Sigmoid colon (tissue), 7 donors: ENCODE data around the gene EEF1A2. TPM values are rescaled to one million over a fixed set of nuclear protein-coding genes. Genes with fewer than 3 reads are reported as not detected.
A peak's percentile ranks its signal among the peaks of the same experiment; 100 is the strongest.

ENCODE experiments used
- DNase-seq: peaks from one replicate; pipeline ENCODE4 v3.0.0-alpha.2; 2019
- H3K27ac ChIP-seq, 4 donors: fragments of 200-600 bp; sonication (generic); one replicate each; pipeline ENCODE4 v1.5.1; 2016 to 2019; ENCODE audit warnings: mild to moderate bottlenecking in 1 of 4
- H3K27me3 ChIP-seq, 3 donors: fragments of 200-600 bp; sonication (generic); one replicate each; pipeline ENCODE4 v1.5.1; 2019; ENCODE audit warnings: mild to moderate bottlenecking in 1 of 3
- H3K36me3 ChIP-seq, 4 donors: fragments of 200-600 bp; sonication (generic); one replicate each; pipeline ENCODE4 v1.5.1; 2016 to 2019
- H3K4me1 ChIP-seq, 4 donors: fragments of 200-600 bp; sonication (generic); one replicate each; pipeline ENCODE4 v1.5.1; 2017 to 2019
- H3K4me3 ChIP-seq, 4 donors: fragments of 200-600 bp; sonication (generic); one replicate each; pipeline ENCODE4 v1.5.1; 2017 to 2019; ENCODE audit warnings: mild to moderate bottlenecking in 2 of 4, moderate library complexity in 1 of 4
- H3K9me3 ChIP-seq, 4 donors: fragments of 200-600 bp in 3 of 4; sonication (generic) in 3 of 4; one replicate each; pipeline versions ENCODE4 v1.5.1 to v1.6.1; 2013 to 2019
- CTCF ChIP-seq, 4 experiments: fragments of 450-650 bp in 3 of 4; fragments of 200-600 bp in 1 of 4; IDR thresholded peaks; one replicate each; pipeline ENCODE4 v1.5.1; 2016 to 2019; ENCODE audit warnings: antibody characterized with exemption in 4 of 4, mild to moderate bottlenecking in 3 of 4, moderate library complexity in 2 of 4
- EP300 ChIP-seq, 4 donors: sonication (generic); formaldehyde crosslinking; IDR thresholded peaks; one replicate each; pipeline ENCODE4 v1.6.1; 2017; ENCODE audit warnings: antibody characterized with exemption in 4 of 4
- POLR2A ChIP-seq, 2 donors: fragments of 450-650 bp; IDR thresholded peaks; one replicate each; pipeline ENCODE4 v1.6.1; 2016; ENCODE audit warnings: antibody characterized with exemption in 2 of 2, mild to moderate bottlenecking in 2 of 2, moderate library complexity in 2 of 2
- POLR2AphosphoS5 ChIP-seq, 4 donors: sonication (generic); formaldehyde crosslinking; IDR thresholded peaks; one replicate each; pipeline ENCODE4 v1.6.1; 2017; ENCODE audit warnings: antibody characterized with exemption in 4 of 4
- WGBS, 2 donors: extraction: QIAGEN DNeasy Blood & Tissue Kit; methylation state at CpG; one replicate each; pipeline ENCODE4 v1.1.7; 2013; 5-methylcytosine and 5-hydroxymethylcytosine counted together
- intact Hi-C: fragments of 100-400 bp; cut with DNase I; formaldehyde crosslinking; loops from one replicate; pipeline ENCODE4 v1.15.1; 2023
- polyA plus RNA-seq, 3 donors: library from polyadenylated mRNA; stranded (reverse); fragments of 200-250 nt; gene quantifications; one replicate each; pipeline ENCODE4 v1.2.3, GENCODE V29; 2013
- total RNA-seq, 4 donors: library from RNA; depleted of rRNA; stranded (reverse); fragments of >200 nt; gene quantifications; one replicate each; pipeline ENCODE4 v1.1.0, GENCODE V29; 2016
- donor health status: healthy with polysubstance abuse.
- donor health status: Bipolar disorder and iron deficiency.
- donor health status: healthy.

The EEF1A2 gene
- total and polyA plus RNA-seq, 7 donors: 2.8 to 14.3 (median 7.8) TPM

DNA sequence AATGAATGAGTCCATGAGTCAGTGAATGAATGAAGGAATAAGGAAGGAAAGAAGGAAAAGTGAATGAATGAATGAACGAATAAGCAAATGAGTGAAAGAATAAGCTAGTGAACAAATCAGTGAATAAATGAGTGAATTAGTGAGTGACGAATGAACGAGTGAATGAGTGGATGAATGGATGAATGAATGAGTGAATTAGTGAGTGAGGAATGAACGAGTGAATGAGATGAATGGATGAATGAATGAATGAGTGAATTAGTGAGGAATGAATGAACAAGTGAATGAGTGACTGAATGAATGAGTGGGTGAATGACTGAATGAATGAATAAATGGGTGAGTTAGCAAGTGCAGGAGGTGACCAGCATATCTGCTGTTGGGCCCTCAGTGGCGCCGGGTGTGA lies 44.9 kb upstream of the EEF1A2 start:
- intact Hi-C loops: no loop called here
- H3K4me1 ChIP-seq: no peaks in the 10 kb centered on the region

GRCh38 chr20:63543131-63543530 lies 44.2 kb upstream of the EEF1A2 start:
- 83 to 90% methylated on average over 10 of the region's 10 CpGs for WGBS, 2 donors

More for the DNA sequence above, 44.9 kb upstream of the EEF1A2 start:
- H3K36me3 ChIP-seq: no peaks in the 10 kb centered on the region
- peaks cover 0 to 42% (median 30%) of the 10 kb centered on the region in 3 donors for H3K27me3 ChIP-seq
- no peak for DNase-seq
- H3K9me3 ChIP-seq: no peaks in the 10 kb centered on the region
- TF ChIP-seq POLR2AphosphoS5 (IDR thresholded peaks at IDR 0.05) (no peak), EP300 (IDR thresholded peaks at IDR 0.05) (no peak), POLR2A (IDR thresholded peaks at IDR 0.05) (no peak), CTCF (IDR thresholded peaks at IDR 0.05) (no peak)
- no peak overlapping the region for H3K4me3 ChIP-seq
- WGBS, 2 donors: 71 to 87% methylated on average over 6 of the region's 6 CpGs
- no peak overlapping the region for H3K27ac ChIP-seq

DNA sequence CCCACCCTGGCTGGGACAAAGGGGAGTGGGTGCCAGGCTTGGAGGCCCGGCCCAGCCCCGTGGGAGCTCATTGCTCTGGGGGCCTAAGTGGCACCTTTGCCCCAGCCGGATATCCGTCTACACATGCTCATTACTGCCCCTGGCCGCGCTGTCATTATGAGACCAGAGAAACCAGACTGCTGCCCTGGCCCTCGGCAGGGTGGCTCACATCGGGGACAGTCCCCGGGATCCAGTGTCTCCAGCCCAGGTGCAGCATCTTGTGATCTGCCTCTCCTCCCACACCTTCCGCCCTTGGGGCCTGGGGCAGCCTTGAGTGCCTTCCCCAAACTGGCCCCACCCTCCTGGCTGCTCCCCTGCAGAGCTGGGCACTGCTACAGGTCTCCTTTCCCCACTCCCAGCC lies 43.8 kb upstream of the EEF1A2 start:
- TF ChIP-seq POLR2AphosphoS5 (IDR thresholded peaks at IDR 0.05) (no peak), POLR2A (IDR thresholded peaks at IDR 0.05) (no peak), EP300 (IDR thresholded peaks at IDR 0.05) (no peak), CTCF (IDR thresholded peaks at IDR 0.05) (no peak)
- H3K27ac ChIP-seq: no peak overlapping the region
- peaks cover under 1 to 33% (median 20%) of the 10 kb centered on the region in 3 donors for H3K27me3 ChIP-seq
- no peak for DNase-seq
- H3K36me3 ChIP-seq: no peaks in the 10 kb centered on the region
- 78 to 79% methylated on average over 10 of the region's 10 CpGs for WGBS, 2 donors
- H3K4me3 ChIP-seq: no peak overlapping the region
- peaks cover 0 to 8% (median 6%) of the 10 kb centered on the region in 4 donors for H3K4me1 ChIP-seq
- intact Hi-C loops: no loop called here
- no peaks in the 10 kb centered on the region for H3K9me3 ChIP-seq

More at GRCh38 chr20:63543131-63543530, 44.2 kb upstream of the EEF1A2 start:
- no peak for DNase-seq
- H3K4me3 ChIP-seq: no peak overlapping the region
- TF ChIP-seq CTCF (IDR thresholded peaks at IDR 0.05): no peak
- TF ChIP-seq EP300 (IDR thresholded peaks at IDR 0.05): no peak
- no peak for TF ChIP-seq POLR2A (IDR thresholded peaks at IDR 0.05)
- TF ChIP-seq POLR2AphosphoS5 (IDR thresholded peaks at IDR 0.05): no peak
- peaks cover 0 to 36% (median 24%) of the 10 kb centered on the region in 3 donors for H3K27me3 ChIP-seq
- intact Hi-C loops: no loop called here
- no peak overlapping the region for H3K27ac ChIP-seq
- no peaks in the 10 kb centered on the region for H3K36me3 ChIP-seq
- no peaks in the 10 kb centered on the region for H3K9me3 ChIP-seq
- H3K4me1 ChIP-seq: peaks cover 0 to 4% (median 1%) of the 10 kb centered on the region in 4 donors

- no peak for DNase-seq
- H3K36me3 ChIP-seq: no peaks in the 10 kb centered on the region
- peaks cover 2 to 33% (median 19%) of the 10 kb centered on the region in 3 donors for H3K27me3 ChIP-seq
- peaks cover 0 to 11% (median 9%) of the 10 kb centered on the region in 4 donors for H3K4me1 ChIP-seq
- no peak overlapping the region for H3K4me3 ChIP-seq
- WGBS, 2 donors: 46 to 86% methylated on average over 36 of the region's 36 CpGs
- intact Hi-C loops: no loop called here
- no peaks in the 10 kb centered on the region for H3K9me3 ChIP-seq
- no peak for TF ChIP-seq CTCF (IDR thresholded peaks at IDR 0.05)
- TF ChIP-seq EP300 (IDR thresholded peaks at IDR 0.05): no peak
- no peak for TF ChIP-seq POLR2AphosphoS5 (IDR thresholded peaks at IDR 0.05)
- TF ChIP-seq POLR2A (IDR thresholded peaks at IDR 0.05): peak in 1 of 2 donors; percentile 60
- no peak overlapping the region for H3K27ac ChIP-seq
Observed at GRCh38 chr20:63542031-63542559, 43.2 kb upstream of the EEF1A2 start.

GRCh38 chr20:63541371-63541770 lies 42.5 kb upstream of the EEF1A2 start:
- no peaks in the 10 kb centered on the region for H3K9me3 ChIP-seq
- peaks cover 2 to 33% (median 19%) of the 10 kb centered on the region in 3 donors for H3K27me3 ChIP-seq
- 92 to 95% methylated on average over 28 of the region's 28 CpGs for WGBS, 2 donors
- no peak overlapping the region for H3K27ac ChIP-seq
- intact Hi-C loops: no loop called here
- peaks cover 0 to 11% (median 9%) of the 10 kb centered on the region in 4 donors for H3K4me1 ChIP-seq
- H3K4me3 ChIP-seq: no peak overlapping the region
- H3K36me3 ChIP-seq: no peaks in the 10 kb centered on the region
- no peak for TF ChIP-seq EP300 (IDR thresholded peaks at IDR 0.05)
- no peak for TF ChIP-seq POLR2A (IDR thresholded peaks at IDR 0.05)
- TF ChIP-seq POLR2AphosphoS5 (IDR thresholded peaks at IDR 0.05): no peak
- TF ChIP-seq CTCF (IDR thresholded peaks at IDR 0.05): no peak
- DNase-seq: no peak
